Brain microvascular endothelial cell (primary cell): ENCODE measurements around the gene TRIM65.

Experiments used
- DNase-seq: peaks from one replicate; pipeline ENCODE4 v3.0.0-alpha.2; 2020
- H3K27ac ChIP-seq: fragments of 250-450 bp; sonication (Bioruptor Pico); 2 replicates; pipeline ENCODE4 v1.5.1; 2020; ENCODE audit warnings: mild to moderate bottlenecking, moderate library complexity
- H3K27me3 ChIP-seq: fragments of 250-450 bp; sonication (Bioruptor Pico); replicated peaks from 2 replicates; pipeline ENCODE4 v1.5.1; 2020; ENCODE audit warnings: mild to moderate bottlenecking
- H3K36me3 ChIP-seq: fragments of 250-450 bp; sonication (Bioruptor Pico); replicated peaks from 2 replicates; pipeline ENCODE4 v1.5.1; 2020; ENCODE audit warnings: mild to moderate bottlenecking
- H3K4me3 ChIP-seq: 2 replicates; pipeline ENCODE4 v1.5.1; 2011; ENCODE audit warnings: low read depth, mild to moderate bottlenecking, control low read depth, low read length, moderate library complexity
- in situ Hi-C: cut with HindIII; loops from 2 replicates; pipeline ENCODE4 v1.10.0; 2017; ENCODE audit warnings: low sequenced_read_pairs, low pct_ligation_motif_present
- TF ChIP-seq, protein P1 (sequence below): IDR thresholded peaks from 2 replicates; pipeline ENCODE4 v1.5.1; 2011; ENCODE audit warnings: low read depth, mild to moderate bottlenecking, moderate library complexity, low read length, control low read depth, inconsistent platforms; ENCODE audit errors: missing control alignments

TRIM65 gene

DNA sequence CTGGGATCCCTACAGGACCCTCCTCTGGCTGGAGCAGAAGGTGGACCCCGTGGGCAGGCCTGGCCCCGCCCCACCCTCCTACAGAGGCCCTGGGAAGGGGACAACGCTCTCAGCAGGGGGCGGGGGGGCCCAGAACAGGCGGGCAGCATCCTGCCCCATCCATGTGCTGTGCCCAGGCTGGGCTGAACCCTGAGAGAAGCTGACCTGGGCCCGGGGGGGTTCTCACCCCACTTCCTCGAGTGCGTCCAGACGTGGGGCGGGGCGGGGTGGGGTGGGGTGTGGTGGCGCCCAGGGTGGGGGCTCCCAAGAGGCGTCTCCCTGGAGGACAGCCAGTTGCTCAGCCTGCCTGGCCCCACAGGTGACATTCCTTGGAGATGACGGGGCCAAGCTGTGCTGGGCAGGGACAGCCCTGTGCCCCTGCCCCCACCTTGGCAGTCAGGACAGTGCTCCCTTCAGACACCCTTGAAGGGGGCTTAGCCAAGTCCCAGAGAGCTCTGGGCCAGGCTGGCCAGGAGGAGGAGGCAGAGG lies 52.2 kb downstream of the TRIM65 start:
- Histone ChIP-seq H3K4me3 (no peak overlapping the region), H3K27me3 (no peaks in the 10 kb centered on the region), H3K27ac (no peak overlapping the region), H3K36me3 (peaks cover 37% of the 10 kb centered on the region)
- TF ChIP-seq, protein P1, sequence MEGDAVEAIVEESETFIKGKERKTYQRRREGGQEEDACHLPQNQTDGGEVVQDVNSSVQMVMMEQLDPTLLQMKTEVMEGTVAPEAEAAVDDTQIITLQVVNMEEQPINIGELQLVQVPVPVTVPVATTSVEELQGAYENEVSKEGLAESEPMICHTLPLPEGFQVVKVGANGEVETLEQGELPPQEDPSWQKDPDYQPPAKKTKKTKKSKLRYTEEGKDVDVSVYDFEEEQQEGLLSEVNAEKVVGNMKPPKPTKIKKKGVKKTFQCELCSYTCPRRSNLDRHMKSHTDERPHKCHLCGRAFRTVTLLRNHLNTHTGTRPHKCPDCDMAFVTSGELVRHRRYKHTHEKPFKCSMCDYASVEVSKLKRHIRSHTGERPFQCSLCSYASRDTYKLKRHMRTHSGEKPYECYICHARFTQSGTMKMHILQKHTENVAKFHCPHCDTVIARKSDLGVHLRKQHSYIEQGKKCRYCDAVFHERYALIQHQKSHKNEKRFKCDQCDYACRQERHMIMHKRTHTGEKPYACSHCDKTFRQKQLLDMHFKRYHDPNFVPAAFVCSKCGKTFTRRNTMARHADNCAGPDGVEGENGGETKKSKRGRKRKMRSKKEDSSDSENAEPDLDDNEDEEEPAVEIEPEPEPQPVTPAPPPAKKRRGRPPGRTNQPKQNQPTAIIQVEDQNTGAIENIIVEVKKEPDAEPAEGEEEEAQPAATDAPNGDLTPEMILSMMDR, result no peak
- in situ Hi-C loops, result no loop called here
- no peak for DNase-seq

DNA sequence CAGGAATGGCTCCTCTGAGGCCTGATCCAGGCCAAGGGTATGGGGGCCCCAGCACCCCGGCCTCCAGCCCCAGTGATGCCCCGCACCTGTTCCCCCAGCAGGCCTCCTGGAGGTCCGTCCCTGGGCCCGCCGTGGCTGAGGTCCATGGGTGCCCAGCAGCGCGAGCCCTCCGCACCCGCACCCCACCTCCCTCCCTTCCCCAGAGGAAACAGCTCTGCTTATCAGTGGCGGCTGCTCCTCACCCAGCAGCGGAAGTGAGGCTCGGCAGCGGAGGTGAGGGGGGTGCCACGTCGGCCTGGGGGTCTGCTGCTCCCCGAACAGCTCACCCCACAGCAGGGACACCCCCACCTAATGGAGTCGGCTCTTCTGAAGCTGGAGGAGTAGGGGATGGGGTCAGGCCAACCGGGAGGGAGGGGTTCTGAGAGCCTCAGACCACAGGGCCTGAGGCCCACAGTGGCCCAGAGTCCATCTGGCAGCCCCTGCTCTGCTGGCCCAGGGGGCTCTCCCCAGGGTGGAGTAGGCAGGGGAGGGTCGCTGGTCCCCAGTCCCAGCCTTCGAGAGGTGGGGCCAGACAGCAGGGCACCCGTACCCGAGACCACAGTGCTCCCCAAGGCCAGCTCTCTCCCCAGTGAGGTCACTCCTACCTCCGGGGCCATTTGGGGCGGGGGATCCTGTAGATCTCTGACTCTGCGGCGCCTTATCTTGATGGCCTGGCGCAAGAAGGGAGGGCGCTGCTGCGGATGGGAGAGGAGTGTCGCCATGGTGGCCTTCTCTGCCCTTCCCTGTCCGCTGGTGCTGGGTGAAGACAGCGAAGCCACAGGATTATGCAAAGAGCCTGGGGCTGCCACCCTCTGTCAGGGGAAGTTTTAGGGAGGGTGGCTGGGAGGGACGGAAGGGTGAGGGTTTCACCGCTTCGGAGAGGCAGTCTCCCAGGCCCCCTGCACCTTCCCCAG lies 52.9 kb downstream of the TRIM65 start, which contains the start of gene UNC13D:
Gene UNC13D (minus strand): TSS at position 828 of the 953 bp plus-strand sequence. CDS start 67 bp downstream, at position 761.
- DNase-seq, result no peak
- H3K4me3 ChIP-seq, result no peak within 1 kb of the TSS
- no peak within 1 kb of the TSS for H3K27ac ChIP-seq
- TF ChIP-seq, protein P1, result no peak
- in situ Hi-C loops, result no loop called here
- no peaks in the 10 kb centered on the region for H3K27me3 ChIP-seq
- peaks cover 30% of the 10 kb centered on the region for H3K36me3 ChIP-seq

GRCh38 chr17:75842963-75843576 lies 53.7 kb downstream of the TRIM65 start:
- Histone ChIP-seq H3K36me3 (peaks cover 22% of the 10 kb centered on the region), H3K27me3 (no peaks in the 10 kb centered on the region), H3K4me3 (no peak overlapping the region), H3K27ac (no peak overlapping the region)
- DNase-seq, result no peak
- TF ChIP-seq, protein P1, result no peak
- in situ Hi-C loops, result no loop called here

GRCh38 chr17:75842411-75842810 lies 54.3 kb downstream of the TRIM65 start:
- Histone ChIP-seq H3K27ac (no peak overlapping the region), H3K4me3 (no peak overlapping the region), H3K27me3 (no peaks in the 10 kb centered on the region), H3K36me3 (peaks cover 17% of the 10 kb centered on the region)
- no peak for DNase-seq
- TF ChIP-seq, protein P1, result no peak
- in situ Hi-C loops, result no loop called here

DNA sequence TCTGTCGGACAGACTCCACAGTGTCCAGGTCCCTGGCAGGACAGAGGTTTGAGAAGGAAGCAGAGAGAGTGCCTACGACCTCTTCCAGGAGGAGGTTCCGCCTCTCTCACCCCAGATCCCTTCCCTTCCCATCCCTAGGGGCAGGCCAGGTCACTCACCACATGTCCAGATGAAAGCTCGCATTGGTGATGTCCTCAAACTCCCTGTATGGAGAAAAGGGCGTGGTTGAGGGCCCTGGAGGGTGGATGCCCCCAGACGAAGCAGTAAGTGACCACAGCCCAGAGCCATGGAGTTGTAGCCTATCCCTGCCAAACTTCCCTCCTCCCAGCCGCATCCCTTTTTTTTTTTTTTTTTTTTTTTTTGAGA lies 56.0 kb downstream of the TRIM65 start:
- H3K4me3 ChIP-seq, result no peak overlapping the region
- no peak overlapping the region for H3K27ac ChIP-seq
- no peaks in the 10 kb centered on the region for H3K27me3 ChIP-seq
- no peak for DNase-seq
- in situ Hi-C loops, result no loop called here
- peaks cover under 1% of the 10 kb centered on the region for H3K36me3 ChIP-seq
- TF ChIP-seq, protein P1, result no peak
